HCT116 (cell line): ENCODE data around the gene TJP3.

Experiments used
- CEBPB ChIP-seq: IDR thresholded peaks from 2 replicates; pipeline ENCODE4 v1.6.1; 2012; ENCODE audit warnings: low read depth
- EZH2 ChIP-seq: fragments of 200-600 bp; sonication (generic); IDR thresholded peaks from 2 replicates; pipeline ENCODE4 v1.6.1; 2017; ENCODE audit warnings: antibody characterized with exemption, mixed run types
- EZH2phosphoT487 ChIP-seq: fragments of 200-600 bp; IDR thresholded peaks from 2 replicates; pipeline ENCODE4 v1.6.1; 2018; ENCODE audit warnings: antibody characterized with exemption, borderline replicate concordance
- JUND ChIP-seq: IDR thresholded peaks from 2 replicates; pipeline ENCODE4 v1.6.1; 2012
- POLR2A ChIP-seq: IDR thresholded peaks from 2 replicates; pipeline ENCODE4 v1.7.0; 2011; ENCODE audit warnings: borderline replicate concordance; ENCODE audit not compliant: insufficient read depth, insufficient read length; ENCODE audit errors: extremely low read depth
- POLR2AphosphoS5 ChIP-seq: IDR thresholded peaks from 2 replicates; pipeline ENCODE4 v1.6.1; 2011; ENCODE audit warnings: mild to moderate bottlenecking, low read depth, low read length, moderate library complexity
- SP1 ChIP-seq: IDR thresholded peaks from 2 replicates; pipeline ENCODE4 v1.6.1; 2012; ENCODE audit warnings: low read depth
- YY1 ChIP-seq: IDR thresholded peaks from 2 replicates; pipeline ENCODE4 v1.6.1; 2011; ENCODE audit warnings: low read length, low read depth, moderate library complexity, mild to moderate bottlenecking; ENCODE audit not compliant: insufficient replicate concordance; ENCODE audit errors: extremely low read depth
- ZFX ChIP-seq: fragments of 450-650 bp; IDR thresholded peaks from 2 replicates; pipeline ENCODE4 v1.6.1; 2017
- TF ChIP-seq, protein P1 (sequence below), 3 experiments: fragments of 200-600 bp in 1 of 3; sonication (generic) in 1 of 3; IDR thresholded peaks in 2 of 3; conservative IDR thresholded peaks in 1 of 3; 2 replicates each; pipeline ENCODE4 v1.5.1; 2012 to 2017; ENCODE audit warnings: low read depth in 2 of 3, low read length in 2 of 3, antibody characterized with exemption in 1 of 3, borderline replicate concordance in 1 of 3, control low read depth in 1 of 3, mild to moderate bottlenecking in 1 of 3, mixed read lengths in 1 of 3, mixed run types in 1 of 3, moderate library complexity in 1 of 3; ENCODE audit not compliant: insufficient read depth in 1 of 3
- TF ChIP-seq, protein P2 (sequence below): IDR thresholded peaks from 2 replicates; pipeline ENCODE4 v1.6.1; 2012
- TF ChIP-seq, protein P3 (sequence below): IDR thresholded peaks from 2 replicates; pipeline ENCODE4 v1.6.1; 2012

DNA sequence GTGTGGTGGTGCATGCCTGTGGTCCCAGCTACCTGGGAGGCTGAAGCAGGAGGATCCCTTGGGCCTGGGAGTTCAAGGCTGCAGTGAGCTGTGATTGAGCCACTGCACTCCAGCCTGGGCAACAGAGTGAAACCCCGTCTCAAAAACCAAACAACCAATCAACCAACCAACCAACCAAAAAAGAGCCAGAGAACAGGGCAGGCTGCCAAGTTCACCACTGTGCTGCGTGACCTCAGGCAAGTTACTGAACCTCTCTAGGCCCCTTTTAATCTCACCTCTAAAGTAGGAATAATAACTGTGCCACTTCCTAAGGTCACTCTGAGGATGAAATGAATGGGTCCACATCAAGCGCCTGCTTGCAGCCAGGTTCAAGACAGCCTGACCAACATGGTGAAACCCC, 16.9 kb downstream of the TJP3 start:
- TF ChIP-seq, protein P1, sequence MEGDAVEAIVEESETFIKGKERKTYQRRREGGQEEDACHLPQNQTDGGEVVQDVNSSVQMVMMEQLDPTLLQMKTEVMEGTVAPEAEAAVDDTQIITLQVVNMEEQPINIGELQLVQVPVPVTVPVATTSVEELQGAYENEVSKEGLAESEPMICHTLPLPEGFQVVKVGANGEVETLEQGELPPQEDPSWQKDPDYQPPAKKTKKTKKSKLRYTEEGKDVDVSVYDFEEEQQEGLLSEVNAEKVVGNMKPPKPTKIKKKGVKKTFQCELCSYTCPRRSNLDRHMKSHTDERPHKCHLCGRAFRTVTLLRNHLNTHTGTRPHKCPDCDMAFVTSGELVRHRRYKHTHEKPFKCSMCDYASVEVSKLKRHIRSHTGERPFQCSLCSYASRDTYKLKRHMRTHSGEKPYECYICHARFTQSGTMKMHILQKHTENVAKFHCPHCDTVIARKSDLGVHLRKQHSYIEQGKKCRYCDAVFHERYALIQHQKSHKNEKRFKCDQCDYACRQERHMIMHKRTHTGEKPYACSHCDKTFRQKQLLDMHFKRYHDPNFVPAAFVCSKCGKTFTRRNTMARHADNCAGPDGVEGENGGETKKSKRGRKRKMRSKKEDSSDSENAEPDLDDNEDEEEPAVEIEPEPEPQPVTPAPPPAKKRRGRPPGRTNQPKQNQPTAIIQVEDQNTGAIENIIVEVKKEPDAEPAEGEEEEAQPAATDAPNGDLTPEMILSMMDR (IDR thresholded peaks at IDR 0.05 in 2 of 3, conservative IDR thresholded peaks at IDR 0.05 in 1 of 3; ENCODE audit: borderline replicate concordance in 1 of 3, insufficient read depth in 1 of 3, low read depth in 2 of 3, low read length in 2 of 3): no peak
- TF ChIP-seq POLR2A: no peak
- TF ChIP-seq YY1: no peak
- TF ChIP-seq EZH2: no peak
- TF ChIP-seq, protein P2, sequence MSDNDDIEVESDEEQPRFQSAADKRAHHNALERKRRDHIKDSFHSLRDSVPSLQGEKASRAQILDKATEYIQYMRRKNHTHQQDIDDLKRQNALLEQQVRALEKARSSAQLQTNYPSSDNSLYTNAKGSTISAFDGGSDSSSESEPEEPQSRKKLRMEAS: no peak
- TF ChIP-seq CEBPB: no peak
- no peak for TF ChIP-seq ZFX
- TF ChIP-seq JUND: no peak
- no peak for TF ChIP-seq POLR2AphosphoS5
- TF ChIP-seq, protein P3, sequence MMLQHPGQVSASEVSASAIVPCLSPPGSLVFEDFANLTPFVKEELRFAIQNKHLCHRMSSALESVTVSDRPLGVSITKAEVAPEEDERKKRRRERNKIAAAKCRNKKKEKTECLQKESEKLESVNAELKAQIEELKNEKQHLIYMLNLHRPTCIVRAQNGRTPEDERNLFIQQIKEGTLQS: no peak
- TF ChIP-seq SP1: no peak
- TF ChIP-seq EZH2phosphoT487: no peak
